Brain microvascular endothelial cell (primary cell): Measurements from ENCODE around the gene USP13.

Experiments used
- DNase-seq: peaks from one replicate; pipeline ENCODE4 v3.0.0-alpha.2; 2020
- H3K27ac ChIP-seq: fragments of 250-450 bp; sonication (Bioruptor Pico); 2 replicates; pipeline ENCODE4 v1.5.1; 2020; ENCODE audit warnings: mild to moderate bottlenecking, moderate library complexity
- H3K27me3 ChIP-seq: fragments of 250-450 bp; sonication (Bioruptor Pico); replicated peaks from 2 replicates; pipeline ENCODE4 v1.5.1; 2020; ENCODE audit warnings: mild to moderate bottlenecking
- H3K36me3 ChIP-seq: fragments of 250-450 bp; sonication (Bioruptor Pico); replicated peaks from 2 replicates; pipeline ENCODE4 v1.5.1; 2020; ENCODE audit warnings: mild to moderate bottlenecking
- H3K4me3 ChIP-seq: 2 replicates; pipeline ENCODE4 v1.5.1; 2011; ENCODE audit warnings: low read depth, mild to moderate bottlenecking, control low read depth, low read length, moderate library complexity
- in situ Hi-C: cut with HindIII; loops from 2 replicates; pipeline ENCODE4 v1.10.0; 2017; ENCODE audit warnings: low sequenced_read_pairs, low pct_ligation_motif_present
- TF ChIP-seq, protein P1 (sequence below): IDR thresholded peaks from 2 replicates; pipeline ENCODE4 v1.5.1; 2011; ENCODE audit warnings: low read depth, mild to moderate bottlenecking, moderate library complexity, low read length, control low read depth, inconsistent platforms; ENCODE audit errors: missing control alignments

The USP13 gene

DNA sequence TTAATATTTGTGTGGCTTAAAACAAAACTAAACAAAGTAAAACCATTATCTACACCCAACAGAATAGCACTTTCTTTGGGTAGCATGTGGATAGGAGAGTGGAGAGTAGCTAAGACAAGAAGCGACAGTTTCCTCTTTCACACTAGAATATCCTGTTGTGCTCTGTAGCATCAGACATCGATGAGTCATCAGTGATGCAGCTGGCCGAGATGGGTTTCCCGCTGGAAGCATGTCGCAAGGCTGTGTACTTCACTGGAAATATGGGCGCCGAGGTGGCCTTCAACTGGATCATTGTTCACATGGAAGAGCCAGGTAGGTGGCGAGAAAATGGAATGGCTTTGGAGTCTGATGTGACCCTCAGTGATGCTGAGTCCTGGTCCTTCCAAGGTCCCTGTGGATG is 108.1 kb downstream of the USP13 start:
- H3K4me3 ChIP-seq: no peak overlapping the region
- peaks cover under 1% of the 10 kb centered on the region for H3K36me3 ChIP-seq
- in situ Hi-C loops: no loop called here
- peak; percentile 85 for DNase-seq
- H3K27me3 ChIP-seq: no peaks in the 10 kb centered on the region
- peak overlapping the region; percentile 17 for H3K27ac ChIP-seq
- TF ChIP-seq, protein P1, sequence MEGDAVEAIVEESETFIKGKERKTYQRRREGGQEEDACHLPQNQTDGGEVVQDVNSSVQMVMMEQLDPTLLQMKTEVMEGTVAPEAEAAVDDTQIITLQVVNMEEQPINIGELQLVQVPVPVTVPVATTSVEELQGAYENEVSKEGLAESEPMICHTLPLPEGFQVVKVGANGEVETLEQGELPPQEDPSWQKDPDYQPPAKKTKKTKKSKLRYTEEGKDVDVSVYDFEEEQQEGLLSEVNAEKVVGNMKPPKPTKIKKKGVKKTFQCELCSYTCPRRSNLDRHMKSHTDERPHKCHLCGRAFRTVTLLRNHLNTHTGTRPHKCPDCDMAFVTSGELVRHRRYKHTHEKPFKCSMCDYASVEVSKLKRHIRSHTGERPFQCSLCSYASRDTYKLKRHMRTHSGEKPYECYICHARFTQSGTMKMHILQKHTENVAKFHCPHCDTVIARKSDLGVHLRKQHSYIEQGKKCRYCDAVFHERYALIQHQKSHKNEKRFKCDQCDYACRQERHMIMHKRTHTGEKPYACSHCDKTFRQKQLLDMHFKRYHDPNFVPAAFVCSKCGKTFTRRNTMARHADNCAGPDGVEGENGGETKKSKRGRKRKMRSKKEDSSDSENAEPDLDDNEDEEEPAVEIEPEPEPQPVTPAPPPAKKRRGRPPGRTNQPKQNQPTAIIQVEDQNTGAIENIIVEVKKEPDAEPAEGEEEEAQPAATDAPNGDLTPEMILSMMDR: no peak

DNA sequence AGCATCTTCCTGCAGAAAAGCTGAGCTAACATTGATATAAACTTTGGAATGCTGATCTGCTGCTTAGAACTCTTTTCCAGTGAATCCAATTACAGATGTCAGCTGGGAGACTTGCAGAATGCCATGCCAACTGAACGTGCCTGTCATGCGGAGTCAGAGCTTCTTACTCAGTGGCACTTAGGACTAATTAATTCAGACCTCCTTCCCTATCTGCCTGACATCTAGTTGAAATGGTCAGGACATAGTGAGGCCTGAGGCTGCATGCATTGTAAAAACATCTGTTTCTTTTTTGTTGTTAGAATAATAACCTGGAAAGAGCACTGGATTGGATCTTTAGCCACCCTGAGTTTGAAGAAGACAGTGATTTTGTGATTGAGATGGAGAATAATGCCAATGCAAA is 112.6 kb downstream of the USP13 start:
- H3K36me3 ChIP-seq: peaks cover 9% of the 10 kb centered on the region
- DNase-seq: no peak
- TF ChIP-seq, protein P1: no peak
- H3K27ac ChIP-seq: no peak overlapping the region
- in situ Hi-C loops: no loop called here
- no peaks in the 10 kb centered on the region for H3K27me3 ChIP-seq
- H3K4me3 ChIP-seq: no peak overlapping the region

DNA sequence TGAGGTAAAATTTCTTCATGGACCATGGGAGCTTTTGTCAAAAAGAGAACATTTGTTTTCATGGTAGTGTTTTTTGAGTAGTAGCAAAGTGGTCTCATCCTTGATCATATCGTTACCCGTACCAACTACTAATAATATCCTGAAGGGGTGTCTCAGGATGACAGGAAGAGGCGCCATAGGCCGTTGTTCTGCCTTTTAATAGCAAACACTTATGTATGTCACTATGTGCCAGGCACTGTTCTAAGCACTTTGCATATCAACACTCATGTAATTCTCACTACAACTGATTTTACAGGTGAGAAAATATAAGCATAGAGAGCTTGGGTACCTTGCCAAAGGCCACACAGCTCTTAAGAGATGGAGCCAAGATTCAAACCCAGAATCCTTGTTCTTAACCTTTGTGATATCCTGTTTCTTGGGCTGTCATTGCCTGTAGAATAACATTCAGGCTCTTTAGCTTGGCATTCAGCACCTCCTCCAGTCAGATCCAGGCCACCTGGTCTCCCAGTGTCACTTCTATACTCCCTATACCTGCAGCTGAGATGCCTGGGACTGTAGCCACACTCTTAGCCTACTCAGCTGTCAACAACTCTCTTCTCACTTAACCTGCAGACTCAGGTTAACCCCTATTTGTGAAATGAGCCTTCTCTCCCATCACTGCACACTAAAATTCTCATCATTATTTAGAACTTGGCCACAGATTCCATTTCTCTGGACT is 113.7 kb downstream of the USP13 start:
- Histone ChIP-seq H3K36me3 (peaks cover 9% of the 10 kb centered on the region), H3K4me3 (no peak overlapping the region), H3K27ac (no peak overlapping the region), H3K27me3 (no peaks in the 10 kb centered on the region)
- no peak for DNase-seq
- in situ Hi-C loops: no loop called here
- TF ChIP-seq, protein P1: no peak

DNA sequence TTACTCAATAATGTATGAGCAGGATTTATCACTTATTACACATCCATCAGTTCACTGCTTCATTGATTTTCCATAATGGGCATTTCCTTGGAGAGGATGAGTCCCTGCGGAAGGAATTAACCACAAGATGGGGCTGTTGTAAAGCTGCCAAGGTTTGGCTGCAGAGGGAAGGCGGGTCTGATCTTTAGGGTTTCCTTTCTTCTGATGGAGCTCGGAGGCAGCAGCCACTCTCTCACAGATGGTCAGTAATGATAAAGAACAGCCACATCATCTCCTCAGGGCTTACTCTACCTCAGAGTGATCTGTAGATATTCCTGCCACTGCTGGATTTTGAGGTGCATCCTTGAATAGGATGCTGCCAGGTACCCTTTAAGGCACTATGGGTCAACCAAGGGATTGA is 115.2 kb downstream of the USP13 start:
- Histone ChIP-seq H3K36me3 (peaks cover 9% of the 10 kb centered on the region), H3K4me3 (no peak overlapping the region), H3K27me3 (no peaks in the 10 kb centered on the region), H3K27ac (no peak overlapping the region)
- TF ChIP-seq, protein P1: peak; percentile 84
- in situ Hi-C loops: no loop called here
- peak; percentile 57 for DNase-seq

DNA sequence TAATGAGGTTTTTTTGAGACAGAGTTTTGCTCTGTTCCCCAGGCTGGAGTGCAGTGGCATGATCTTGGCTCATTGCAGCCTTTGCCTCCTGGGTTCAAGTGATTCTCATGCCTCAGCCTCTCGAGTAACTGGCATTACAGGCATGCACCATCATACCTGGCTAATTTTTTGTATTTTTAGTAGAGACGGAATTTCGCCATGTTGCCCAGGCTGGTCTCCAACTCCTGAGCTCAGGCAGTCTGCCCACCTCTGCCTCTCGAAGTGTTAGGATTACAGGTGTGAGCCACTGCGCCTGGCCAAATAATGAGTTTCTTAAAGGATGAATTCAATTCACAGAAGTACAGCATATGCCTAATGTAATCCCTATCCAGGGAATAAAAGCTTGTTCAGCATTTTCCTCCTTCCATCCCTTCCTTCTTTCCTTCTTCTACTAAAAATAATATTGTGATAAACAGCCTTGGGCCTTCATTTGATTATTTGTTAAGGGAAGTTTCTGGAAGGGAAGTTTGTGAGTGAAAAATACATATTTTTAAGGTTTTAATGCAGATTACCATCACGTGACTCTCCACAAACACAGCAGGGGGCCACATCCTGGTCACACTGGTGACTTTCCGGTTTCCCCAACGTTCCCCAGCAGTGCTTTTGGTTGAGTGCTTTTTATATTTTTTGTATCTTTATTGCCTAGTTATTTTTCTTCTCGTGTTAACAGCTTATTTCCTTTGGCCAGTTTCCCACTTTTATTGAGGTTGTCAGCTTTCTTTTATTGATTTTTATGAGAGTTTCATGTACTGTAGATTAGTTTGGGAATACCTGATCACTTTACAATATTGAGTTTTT is 116.8 kb downstream of the USP13 start:
- Histone ChIP-seq H3K27ac (no peak overlapping the region), H3K4me3 (no peak overlapping the region), H3K27me3 (no peaks in the 10 kb centered on the region), H3K36me3 (peaks cover 9% of the 10 kb centered on the region)
- DNase-seq: no peak
- in situ Hi-C loops: no loop called here
- TF ChIP-seq, protein P1: no peak
